ENCODE measurements around the gene RPS21. TPM values are rescaled to one million over a fixed set of nuclear protein-coding genes. Genes with fewer than 3 reads are reported as not detected.
"Not testable (repeated sequence)": the region's sequence is repeated elsewhere in the genome, so short reads cannot be mapped to it uniquely, and the experiment has no call there.

Gene RPS21
- total and polyA plus RNA-seq, 11 donors: 434 to 3,051 (median 712) TPM

- TF ChIP-seq POLR2A (IDR thresholded peaks at IDR 0.05): no peak
- no peak for TF ChIP-seq CTCF (IDR thresholded peaks at IDR 0.05)
- H3K36me3 ChIP-seq: no peaks in the 10 kb centered on the region
- H3K4me3 ChIP-seq: no peak overlapping the region
- no peak for ATAC-seq
- H3K27me3 ChIP-seq: peaks cover 0 to 21% (median 0%) of the 10 kb centered on the region in 9 donors
- H3K4me1 ChIP-seq: peaks cover 0 to 72% (median 48%) of the 10 kb centered on the region in 12 donors
- DNase-seq: peak in 1 of 5 donors; percentile 54
- 80 to 85% (median 82%) methylated on average over 21 to 29 of the region's 29 CpGs for WGBS, 4 donors
- intact Hi-C loops (cut with DNase I): loop anchor here in 1 of 10 donors (10.0 kb wide), 1 partner anchor 228 kb away; the partner anchor contains the start of genes PSMA7 and SS18L1
- peak overlapping the region in 2 of 12 donors; percentile 39 to 97 for H3K27ac ChIP-seq
- no peaks in the 10 kb centered on the region for H3K9me3 ChIP-seq
Observed at GRCh38 chr20:62372042-62372993, 14.6 kb upstream of the RPS21 start.

GRCh38 chr20:62373631-62374179 is 13.2 kb upstream of the RPS21 start:
- not testable (repeated sequence) for H3K27me3 ChIP-seq, H3K36me3 ChIP-seq, ATAC-seq, H3K9me3 ChIP-seq, H3K4me3 ChIP-seq
- Histone ChIP-seq H3K4me1 (peaks cover 0 to 71% (median 46%) of the 10 kb centered on the region in 12 donors), H3K27ac (peak overlapping the region in 1 of 12 donors; percentile 97)
- intact Hi-C loops (cut with DNase I): loop anchor here in 1 of 10 donors (10.0 kb wide), 1 partner anchor 229 kb away; the partner anchor contains the start of genes PSMA7 and SS18L1
- 87 to 93% (median 89%) methylated on average over 19 to 27 of the region's 40 CpGs for WGBS, 4 donors
- DNase-seq: peak in 1 of 5 donors; percentile 22

- Histone ChIP-seq H3K4me1 (peaks cover 0 to 67% (median 38%) of the 10 kb centered on the region in 12 donors), H3K27ac (peak overlapping the region in 1 of 12 donors; percentile 97), H3K36me3 (no peaks in the 10 kb centered on the region), H3K9me3 (no peaks in the 10 kb centered on the region), H3K27me3 (peaks cover 0 to 7% (median 0%) of the 10 kb centered on the region in 9 donors), H3K4me3 (no peak overlapping the region)
- DNase-seq: no peak
- 62 to 67% (median 66%) methylated on average over 14 to 24 of the region's 24 CpGs for WGBS, 4 donors
- intact Hi-C loops (cut with DNase I): loop anchor here in 2 of 10 donors (5.0 to 10.0 kb wide), 2 partner anchors 32 to 230 kb away; partner anchors contain the start of genes PSMA7 (in 1 of the 2) and SS18L1 (in 1 of the 2)
- no peak for ATAC-seq
- TF ChIP-seq POLR2A (IDR thresholded peaks at IDR 0.05) (no peak), CTCF (IDR thresholded peaks at IDR 0.05) (no peak)
Observed at GRCh38 chr20:62374331-62375152, 12.4 kb upstream of the RPS21 start.

Data from heart left ventricle (tissue), 16 donors.